ENCODE results near the gene ERBB4.

DNA sequence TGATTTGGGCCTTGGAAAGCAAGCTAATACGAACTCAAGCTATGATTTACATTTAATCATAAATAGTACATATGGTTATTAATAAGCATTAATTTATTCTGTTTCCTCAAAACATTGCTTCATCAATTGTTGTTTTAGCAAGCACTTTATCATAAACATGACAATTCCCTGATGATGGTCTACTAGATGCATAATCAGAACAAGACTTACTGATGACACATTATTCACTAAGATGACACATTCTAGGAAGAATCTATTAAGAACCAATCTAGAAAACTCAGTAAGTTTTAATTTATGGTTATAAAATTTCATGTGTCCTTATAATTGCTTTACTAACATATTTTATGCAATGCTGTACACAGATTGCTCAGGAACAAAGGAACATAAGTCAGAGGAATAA is 815.2 kb downstream of the ERBB4 start:
- TF ChIP-seq CTCF (IDR thresholded peaks at IDR 0.05; ENCODE audit: low read depth, low read length, poor library complexity, severe bottlenecking) (no peak), EZH2phosphoT487 (IDR thresholded peaks at IDR 0.05; ENCODE audit: borderline replicate concordance, low read length) (no peak)

All from DOHH2 (cell line).